GM12801 (cell line): ENCODE measurements around the gene AHI1.

ENCODE experiments used
- TF ChIP-seq, protein P1 (sequence below): IDR thresholded peaks from one replicate; pipeline ENCODE4 v1.5.1; 2011; ENCODE audit warnings: control low read depth; ENCODE audit not compliant: insufficient read length; ENCODE audit errors: extremely low read depth

The AHI1 gene

DNA sequence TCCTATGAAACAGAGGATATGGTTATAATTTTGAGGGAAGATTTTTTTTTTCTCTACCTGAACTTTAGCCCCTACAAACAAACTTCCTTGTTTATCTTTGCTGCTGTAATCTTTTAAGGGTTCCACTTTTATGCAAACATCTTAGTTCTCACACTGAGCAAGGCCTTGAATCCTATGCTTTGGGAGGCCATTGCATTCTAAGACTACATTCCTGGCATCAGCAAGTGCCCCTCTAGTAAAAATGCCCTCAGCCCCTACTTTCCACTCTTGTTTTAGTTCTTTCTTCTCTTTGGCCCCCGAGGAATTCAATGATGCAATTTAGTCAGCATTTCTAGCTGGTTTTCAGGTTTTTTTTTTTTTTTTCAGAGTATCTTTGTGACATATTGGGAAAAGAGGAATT, 8.1 kb upstream of the AHI1 start:
- TF ChIP-seq, protein P1, sequence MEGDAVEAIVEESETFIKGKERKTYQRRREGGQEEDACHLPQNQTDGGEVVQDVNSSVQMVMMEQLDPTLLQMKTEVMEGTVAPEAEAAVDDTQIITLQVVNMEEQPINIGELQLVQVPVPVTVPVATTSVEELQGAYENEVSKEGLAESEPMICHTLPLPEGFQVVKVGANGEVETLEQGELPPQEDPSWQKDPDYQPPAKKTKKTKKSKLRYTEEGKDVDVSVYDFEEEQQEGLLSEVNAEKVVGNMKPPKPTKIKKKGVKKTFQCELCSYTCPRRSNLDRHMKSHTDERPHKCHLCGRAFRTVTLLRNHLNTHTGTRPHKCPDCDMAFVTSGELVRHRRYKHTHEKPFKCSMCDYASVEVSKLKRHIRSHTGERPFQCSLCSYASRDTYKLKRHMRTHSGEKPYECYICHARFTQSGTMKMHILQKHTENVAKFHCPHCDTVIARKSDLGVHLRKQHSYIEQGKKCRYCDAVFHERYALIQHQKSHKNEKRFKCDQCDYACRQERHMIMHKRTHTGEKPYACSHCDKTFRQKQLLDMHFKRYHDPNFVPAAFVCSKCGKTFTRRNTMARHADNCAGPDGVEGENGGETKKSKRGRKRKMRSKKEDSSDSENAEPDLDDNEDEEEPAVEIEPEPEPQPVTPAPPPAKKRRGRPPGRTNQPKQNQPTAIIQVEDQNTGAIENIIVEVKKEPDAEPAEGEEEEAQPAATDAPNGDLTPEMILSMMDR, result no peak

GRCh38 chr6:135505222-135505621, 7.7 kb upstream of the AHI1 start:
- TF ChIP-seq, protein P1, result no peak

- TF ChIP-seq, protein P1, result no peak
Measured at GRCh38 chr6:135504734-135505133, 7.2 kb upstream of the AHI1 start.

- TF ChIP-seq, protein P1, result no peak
Measured at GRCh38 chr6:135503703-135504475, 6.3 kb upstream of the AHI1 start.

DNA sequence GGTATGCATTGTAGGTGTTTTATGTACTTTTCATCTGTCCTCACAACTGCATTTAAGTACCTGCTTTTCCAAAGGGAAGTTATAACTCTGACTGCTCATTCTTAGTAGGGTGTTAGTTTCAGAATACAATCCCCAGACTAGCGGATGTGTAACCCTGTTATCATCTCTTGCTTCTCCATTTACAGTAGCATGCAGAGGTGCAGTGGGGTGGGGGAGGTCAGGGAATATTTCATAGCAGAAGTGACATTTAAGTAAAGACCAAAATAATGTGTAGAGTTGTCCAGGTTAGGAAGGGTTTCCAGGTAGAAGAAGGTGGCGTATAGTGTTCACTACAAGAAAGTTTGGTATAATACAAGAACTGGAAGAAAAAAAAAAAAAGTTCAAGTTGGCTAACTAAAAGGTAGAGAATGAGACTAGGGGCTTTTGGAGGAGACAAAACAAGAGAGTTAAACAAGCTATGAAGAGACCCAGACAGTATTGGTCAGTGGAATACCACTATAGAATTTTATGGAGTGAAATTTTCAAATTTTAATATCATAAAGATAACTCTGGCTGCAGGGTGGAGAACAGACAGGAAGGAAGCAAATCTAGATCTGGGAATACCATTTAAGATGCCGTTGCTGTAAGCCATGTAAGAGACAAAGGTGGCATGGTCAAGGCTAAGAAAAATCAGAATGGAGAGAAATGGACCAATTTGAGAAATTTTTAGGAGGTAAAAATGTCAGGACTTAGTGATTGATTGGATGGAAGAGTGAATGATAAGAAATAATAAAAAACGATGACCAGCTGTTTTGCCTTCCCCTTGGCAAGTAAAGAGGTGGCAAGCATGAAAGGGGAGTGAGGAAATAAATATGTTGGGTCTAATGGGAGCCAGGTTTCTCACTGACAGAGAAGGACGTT, 2.2 kb upstream of the AHI1 start:
- TF ChIP-seq, protein P1, result no peak

DNA sequence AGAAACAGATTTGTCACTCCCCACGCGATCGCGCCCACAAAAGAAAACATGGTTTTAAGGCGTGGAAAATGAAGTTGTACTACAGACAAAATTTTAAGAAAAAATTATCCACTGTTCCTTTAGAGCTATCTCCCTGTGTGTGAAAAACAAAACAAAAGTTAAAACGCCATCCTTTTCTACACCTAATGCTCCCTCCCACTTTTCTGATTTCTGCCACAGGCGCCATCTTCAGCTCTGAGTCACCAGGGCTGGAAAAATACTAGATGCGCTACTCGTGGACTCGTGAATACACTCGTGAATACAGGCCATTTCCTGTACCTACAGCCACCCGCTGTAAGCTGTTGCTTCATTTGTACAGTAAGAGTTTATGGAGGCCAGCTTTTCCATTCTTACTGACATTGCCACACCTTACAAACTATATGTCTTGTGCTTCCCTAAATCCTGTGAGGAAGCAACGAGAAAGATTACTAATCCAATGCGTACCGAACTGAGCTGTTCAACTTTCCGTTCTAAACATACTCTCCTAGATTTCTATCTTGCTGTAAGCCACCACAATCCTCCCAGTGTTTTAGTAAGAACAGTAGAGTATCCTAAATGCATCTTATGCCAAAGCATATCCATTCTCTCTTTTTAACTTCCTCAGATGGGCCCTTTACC, 773 bp upstream of the AHI1 start:
- TF ChIP-seq, protein P1, result no peak

DNA sequence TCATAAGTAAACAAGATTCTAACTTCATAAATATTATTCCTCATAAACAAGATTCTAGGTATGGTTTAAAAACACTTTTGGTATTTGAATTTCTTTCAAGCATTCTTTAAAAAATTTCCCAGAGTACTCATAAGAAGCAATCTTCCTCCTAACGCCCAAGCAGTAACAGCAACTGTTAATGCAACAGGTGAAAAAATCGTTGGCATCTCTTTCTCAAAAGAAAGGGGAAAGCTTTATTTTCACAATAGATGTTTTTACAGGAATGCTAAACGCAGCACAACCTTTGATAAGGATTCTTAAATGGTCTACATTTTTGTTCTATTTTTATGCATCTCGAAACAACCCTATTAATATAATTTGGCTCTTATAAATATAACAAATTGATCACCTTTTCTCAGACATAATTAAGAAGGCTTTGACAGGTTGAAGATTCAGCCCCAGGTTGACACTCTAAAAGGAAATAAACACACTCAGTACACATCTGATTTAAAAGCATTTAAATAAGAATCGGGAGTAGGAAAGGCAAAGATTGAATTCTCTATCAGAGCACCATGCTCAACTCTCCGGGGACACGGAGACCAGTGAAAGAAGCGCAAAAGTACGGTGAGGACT, 634 bp downstream of the AHI1 start:
- TF ChIP-seq, protein P1, result no peak
